Activated CD4-positive, alpha-beta T cell treated with anti-CD3 and anti-CD28 coated beads, Interleukin-2, Interleukin-4, amounts not matched to agents 100 ng/mL and 50 ng/mL, durations not matched to agents 16 hours and 8 hours (primary cell): ENCODE data around the gene TGM6.

ENCODE experiments used
- DNase-seq: peaks from one replicate; pipeline ENCODE4 v3.0.0-alpha.2; 2020; ENCODE audit warnings: low spot score

The TGM6 gene

GRCh38 chr20:2364044-2364443 is 16.7 kb upstream of the TGM6 start:
- no peak for DNase-seq

GRCh38 chr20:2365091-2365490 is 15.6 kb upstream of the TGM6 start:
- DNase-seq: no peak

GRCh38 chr20:2365666-2366065 is 15.0 kb upstream of the TGM6 start:
- DNase-seq: no peak

GRCh38 chr20:2368621-2369020 is 12.1 kb upstream of the TGM6 start:
- DNase-seq: no peak

- DNase-seq: no peak
Observed at GRCh38 chr20:2373098-2373497, 7.6 kb upstream of the TGM6 start.

- DNase-seq: no peak
Observed at GRCh38 chr20:2374346-2375125, 6.2 kb upstream of the TGM6 start.

GRCh38 chr20:2378893-2379292 is 1.8 kb upstream of the TGM6 start:
- no peak for DNase-seq

GRCh38 chr20:2379511-2380229 is 1.0 kb upstream of the TGM6 start:
- DNase-seq: peak; percentile 51

GRCh38 chr20:2381303-2381702 is 602 bp downstream of the TGM6 start:
- no peak for DNase-seq

GRCh38 chr20:2382833-2383232 is 2.1 kb downstream of the TGM6 start:
- no peak for DNase-seq

- no peak for DNase-seq
Observed at GRCh38 chr20:2385026-2385425, 4.3 kb downstream of the TGM6 start.

GRCh38 chr20:2385496-2385895 is 4.8 kb downstream of the TGM6 start:
- DNase-seq: no peak

- no peak for DNase-seq
Observed at GRCh38 chr20:2386516-2387179, 5.9 kb downstream of the TGM6 start.

- peak; percentile 73 for DNase-seq
Observed at GRCh38 chr20:2387180-2387577, 6.5 kb downstream of the TGM6 start.

- DNase-seq: no peak
Observed at GRCh38 chr20:2387580-2387979, 6.9 kb downstream of the TGM6 start.

GRCh38 chr20:2390951-2391675 is 10.4 kb downstream of the TGM6 start:
- no peak for DNase-seq

GRCh38 chr20:2394411-2395055 is 13.8 kb downstream of the TGM6 start:
- DNase-seq: no peak

GRCh38 chr20:2395136-2395535 is 14.4 kb downstream of the TGM6 start:
- DNase-seq: no peak

GRCh38 chr20:2396241-2396814 is 15.6 kb downstream of the TGM6 start:
- DNase-seq: no peak

- DNase-seq: no peak
Observed at GRCh38 chr20:2397091-2397490, 16.4 kb downstream of the TGM6 start.

GRCh38 chr20:2397595-2398145 is 17.0 kb downstream of the TGM6 start:
- DNase-seq: no peak
